Psoas muscle (tissue), 8 donors: ENCODE data around the gene EFNA2. TPM values are rescaled to one million over a fixed set of nuclear protein-coding genes. Genes with fewer than 3 reads are reported as not detected.

Experiments used
- ATAC-seq, 4 donors: fragments of 200-7000 bp; cut with Tn5 transposase; one replicate each; pipeline ENCODE4 v1.9.1; 2020; ENCODE audit warnings: moderate library complexity in 3 of 4, mild to moderate bottlenecking in 2 of 4
- DNase-seq, 2 donors: peaks; one replicate each; pipeline ENCODE4 v3.0.0-alpha.2; 2020
- H3K27ac ChIP-seq: fragments of 200-600 bp; one replicate; pipeline ENCODE4 v1.8.0; 2022
- H3K27me3 ChIP-seq, 3 donors: fragments of 200-600 bp in 1 of 3; one replicate each; pipeline versions ENCODE4 v1.6.1 to v1.8.0; 2013 to 2022; ENCODE audit warnings: low read length in 2 of 3, mild to moderate bottlenecking in 2 of 3, moderate library complexity in 1 of 3; ENCODE audit not compliant: insufficient read depth in 3 of 3
- H3K36me3 ChIP-seq, 2 donors: fragments of 200-600 bp in 1 of 2; one replicate each; pipeline versions ENCODE4 v1.6.1 to v1.8.0; 2013 to 2022; ENCODE audit warnings: low read depth in 1 of 2, mild to moderate bottlenecking in 1 of 2, moderate library complexity in 1 of 2; ENCODE audit not compliant: insufficient read depth in 1 of 2
- H3K4me1 ChIP-seq: fragments of 200-600 bp; one replicate; pipeline ENCODE4 v1.8.0; 2022
- H3K4me3 ChIP-seq: fragments of 200-600 bp; one replicate; pipeline ENCODE4 v1.8.0; 2022; ENCODE audit warnings: mild to moderate bottlenecking
- H3K9me3 ChIP-seq: fragments of 200-600 bp; one replicate; pipeline ENCODE4 v1.8.0; 2022
- CTCF ChIP-seq: fragments of 200-600 bp; IDR thresholded peaks from one replicate; pipeline ENCODE4 v1.8.0; 2022; ENCODE audit warnings: antibody characterized with exemption
- WGBS, 3 donors: extraction: QIAGEN DNeasy Blood & Tissue Kit; methylation state at CpG; one replicate each; pipeline versions ENCODE4 v1.1.6 to v1.1.7; 2013; 5-methylcytosine and 5-hydroxymethylcytosine counted together
- intact Hi-C, 2 donors: fragments of 100-400 bp; cut with DNase I; formaldehyde crosslinking; loops; one replicate each; pipeline versions ENCODE4 v1.11.0 to v1.14.2; 2022
- polyA plus RNA-seq, 3 donors: library from polyadenylated mRNA; stranded (reverse); fragments of 200-250 nt; gene quantifications; one replicate each; pipeline ENCODE4 v1.2.3, GENCODE V29; 2013
- total RNA-seq, 4 donors: library from RNA; stranded (reverse); fragmentation: NEBNext Ultra II Directional in 2 of 4; extraction: Animal tissue kit (Norgen Biotek cat#: 25700) in 2 of 4; gene quantifications; one replicate each; pipeline versions ENCODE4 v1.2.1 to v1.2.4, GENCODE V29; 2021 to 2023
- donor health status: healthy with polysubstance abuse.
- donor health status: DM: no; HTN: no; CAD: no; lungs with moderate emphysema.
- donor health status: Bipolar disorder and iron deficiency.
- donor health status: healthy.
- donor health status: DM: yes; HTN: yes; CAD: no.
- donor health status: DM: no; HTN: no; CAD: no.
- donor health status: DM: no; HTN: no; CAD: no.
- donor health status: DM: yes; HTN: yes; CAD: no.

Gene EFNA2
- total and polyA plus RNA-seq, 7 donors = not detected

GRCh38 chr19:1251330-1252220 is 34.1 kb upstream of the EFNA2 start:
- peak overlapping the region; percentile 99 for H3K27ac ChIP-seq
- peak overlapping the region; percentile 80 for H3K4me3 ChIP-seq
- H3K27me3 ChIP-seq = no peaks in the 10 kb centered on the region
- intact Hi-C loops = no loop called here
- no peaks in the 10 kb centered on the region for H3K9me3 ChIP-seq
- H3K36me3 ChIP-seq = peaks cover 13 to 53% of the 10 kb centered on the region in 2 donors
- peak; percentile 80 to 88 for DNase-seq
- H3K4me1 ChIP-seq = peaks cover 50% of the 10 kb centered on the region
- WGBS, 3 donors = 11 to 27% (median 12%) methylated on average over 37 to 41 of the region's 41 CpGs
- TF ChIP-seq CTCF = no peak
- ATAC-seq = peak in 3 of 4 donors; percentile 0 to 6 (median 3)

GRCh38 chr19:1252221-1252820 is 33.4 kb upstream of the EFNA2 start:
- H3K27me3 ChIP-seq = no peaks in the 10 kb centered on the region
- 10 to 16% (median 10%) methylated on average over 27 to 30 of the region's 30 CpGs for WGBS, 3 donors
- peaks cover 46% of the 10 kb centered on the region for H3K4me1 ChIP-seq
- H3K4me3 ChIP-seq = peak overlapping the region; percentile 80
- intact Hi-C loops = no loop called here
- peaks cover 13 to 60% of the 10 kb centered on the region in 2 donors for H3K36me3 ChIP-seq
- no peak for TF ChIP-seq CTCF
- no peaks in the 10 kb centered on the region for H3K9me3 ChIP-seq
- DNase-seq (peak; percentile 95 to 96), ATAC-seq (peak; percentile 29 to 54 (median 35))
- peak overlapping the region; percentile 99 for H3K27ac ChIP-seq

GRCh38 chr19:1252821-1253513 is 32.7 kb upstream of the EFNA2 start:
- peak; percentile 91 to 94 for DNase-seq
- WGBS, 3 donors = 8 to 23% (median 11%) methylated on average over 14 to 26 of the region's 26 CpGs
- no peaks in the 10 kb centered on the region for H3K9me3 ChIP-seq
- H3K4me1 ChIP-seq = peaks cover 44% of the 10 kb centered on the region
- no peak for TF ChIP-seq CTCF
- H3K4me3 ChIP-seq = peak overlapping the region; percentile 80
- peaks cover 13 to 66% of the 10 kb centered on the region in 2 donors for H3K36me3 ChIP-seq
- no peaks in the 10 kb centered on the region for H3K27me3 ChIP-seq
- H3K27ac ChIP-seq = peak overlapping the region; percentile 99
- intact Hi-C loops = no loop called here
- ATAC-seq = peak; percentile 33 to 46 (median 40)

GRCh38 chr19:1253514-1254080 is 32.1 kb upstream of the EFNA2 start:
- Histone ChIP-seq H3K4me3 (peak overlapping the region; percentile 80), H3K27me3 (no peaks in the 10 kb centered on the region), H3K4me1 (peaks cover 50% of the 10 kb centered on the region), H3K9me3 (no peaks in the 10 kb centered on the region), H3K27ac (peak overlapping the region; percentile 99), H3K36me3 (peaks cover 13 to 72% of the 10 kb centered on the region in 2 donors)
- TF ChIP-seq CTCF = no peak
- intact Hi-C loops = no loop called here
- ATAC-seq (no peak), DNase-seq (no peak)
- 52 to 66% (median 63%) methylated on average over 14 to 23 of the region's 23 CpGs for WGBS, 3 donors
